Measurements from ENCODE around the gene ZNF747. TPM values are rescaled to one million over a fixed set of nuclear protein-coding genes. Genes with fewer than 3 reads are reported as not detected.
A peak's percentile ranks its signal among the peaks of the same experiment; 100 is the strongest.

The ZNF747 gene
- total RNA-seq, 2 donors from 2014 or later: 8.3 to 9.2 TPM

DNA sequence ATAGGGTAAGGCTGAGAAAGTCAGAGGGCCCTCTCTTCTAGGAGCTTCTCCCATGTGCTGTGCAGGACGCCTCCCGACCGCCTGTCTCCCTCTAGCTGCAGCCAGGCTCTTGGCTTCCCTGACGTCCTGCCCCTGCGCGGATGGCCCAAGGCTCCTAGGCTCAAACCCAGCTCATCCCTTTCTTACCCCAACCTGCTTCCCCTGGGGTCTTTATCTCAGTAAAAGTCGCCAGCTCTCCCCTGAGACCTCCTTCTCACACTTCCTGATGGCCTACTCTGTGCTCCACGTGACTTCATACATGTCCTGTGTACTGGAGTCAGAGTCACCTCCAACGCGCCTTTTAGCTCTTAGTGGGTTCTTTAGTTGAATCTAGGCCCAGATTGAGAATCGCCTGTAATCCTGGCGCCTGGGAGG, 1.1 kb upstream of the ZNF747 start:
- H3K27me3 Mint-ChIP-seq (ENCODE audit: low read depth): no peaks in the 10 kb centered on the region
- peak overlapping the region; percentile 95 to 99 for H3K4me3 Mint-ChIP-seq
- H3K9me3 Mint-ChIP-seq: no peaks in the 10 kb centered on the region
- ATAC-seq (replicated peaks in 1 of 2) (peak; percentile 74 to 78), DNase-seq (peak; percentile 75 to 77)
- peak overlapping the region; percentile 98 for H3K27ac Mint-ChIP-seq
- H3K4me1 Mint-ChIP-seq (ENCODE audit: low read depth): peaks cover 49% of the 10 kb centered on the region
- peaks cover 6 to 19% of the 10 kb centered on the region in 2 donors for H3K36me3 Mint-ChIP-seq (ENCODE audit: insufficient read depth in 2 of 2)

- no peak for DNase-seq
- H3K9me3 Mint-ChIP-seq: no peaks in the 10 kb centered on the region
- peaks cover 6 to 19% of the 10 kb centered on the region in 2 donors for H3K36me3 Mint-ChIP-seq (ENCODE audit: insufficient read depth in 2 of 2)
- peak; percentile 16 to 21 for ATAC-seq (replicated peaks in 1 of 2)
- H3K4me3 Mint-ChIP-seq: peak overlapping the region; percentile 95 to 99
- H3K4me1 Mint-ChIP-seq (ENCODE audit: low read depth): peaks cover 54% of the 10 kb centered on the region
- peak overlapping the region; percentile 98 for H3K27ac Mint-ChIP-seq
- H3K27me3 Mint-ChIP-seq (ENCODE audit: low read depth): no peaks in the 10 kb centered on the region
Observed at GRCh38 chr16:30535106-30535776, 583 bp upstream of the ZNF747 start.

GRCh38 chr16:30533748-30534367, 800 bp downstream of the ZNF747 start:
- Mint-ChIP-seq H3K9me3 (no peaks in the 10 kb centered on the region), H3K27me3 (ENCODE audit: low read depth) (no peaks in the 10 kb centered on the region), H3K36me3 (ENCODE audit: insufficient read depth in 2 of 2) (peaks cover 6 to 17% of the 10 kb centered on the region in 2 donors), H3K4me3 (peak overlapping the region; percentile 95 to 99), H3K4me1 (ENCODE audit: low read depth) (peaks cover 63% of the 10 kb centered on the region), H3K27ac (peak overlapping the region; percentile 94)
- DNase-seq (no peak), ATAC-seq (replicated peaks in 1 of 2) (peak in 1 of 2 donors; percentile 3)

DNA sequence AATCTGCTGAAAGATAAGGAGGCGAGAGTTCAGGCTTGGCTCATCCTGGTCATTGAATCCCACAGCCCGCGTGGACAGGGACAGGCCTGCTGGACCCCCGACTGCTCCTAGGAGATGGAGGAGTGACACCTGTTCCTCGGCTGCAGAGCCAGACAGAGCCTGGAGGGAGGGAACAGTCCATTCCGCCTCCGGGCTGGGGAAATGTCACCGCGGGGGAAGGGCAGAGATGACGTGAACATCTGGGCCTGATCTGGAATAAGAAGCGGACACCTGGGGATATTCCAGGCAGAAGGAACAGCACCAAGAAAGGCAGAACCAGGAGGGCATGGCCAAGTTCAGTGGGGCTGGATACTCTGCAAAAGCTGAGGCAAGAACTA, 1.5 kb downstream of the ZNF747 start:
- no peak for ATAC-seq (replicated peaks in 1 of 2)
- H3K27ac Mint-ChIP-seq: peak overlapping the region; percentile 90
- no peaks in the 10 kb centered on the region for H3K9me3 Mint-ChIP-seq
- no peaks in the 10 kb centered on the region for H3K27me3 Mint-ChIP-seq (ENCODE audit: low read depth)
- no peak for DNase-seq
- H3K36me3 Mint-ChIP-seq (ENCODE audit: insufficient read depth in 2 of 2): peaks cover 6 to 17% of the 10 kb centered on the region in 2 donors
- H3K4me3 Mint-ChIP-seq: peak overlapping the region; percentile 81 to 99
- peaks cover 59% of the 10 kb centered on the region for H3K4me1 Mint-ChIP-seq (ENCODE audit: low read depth)

DNA sequence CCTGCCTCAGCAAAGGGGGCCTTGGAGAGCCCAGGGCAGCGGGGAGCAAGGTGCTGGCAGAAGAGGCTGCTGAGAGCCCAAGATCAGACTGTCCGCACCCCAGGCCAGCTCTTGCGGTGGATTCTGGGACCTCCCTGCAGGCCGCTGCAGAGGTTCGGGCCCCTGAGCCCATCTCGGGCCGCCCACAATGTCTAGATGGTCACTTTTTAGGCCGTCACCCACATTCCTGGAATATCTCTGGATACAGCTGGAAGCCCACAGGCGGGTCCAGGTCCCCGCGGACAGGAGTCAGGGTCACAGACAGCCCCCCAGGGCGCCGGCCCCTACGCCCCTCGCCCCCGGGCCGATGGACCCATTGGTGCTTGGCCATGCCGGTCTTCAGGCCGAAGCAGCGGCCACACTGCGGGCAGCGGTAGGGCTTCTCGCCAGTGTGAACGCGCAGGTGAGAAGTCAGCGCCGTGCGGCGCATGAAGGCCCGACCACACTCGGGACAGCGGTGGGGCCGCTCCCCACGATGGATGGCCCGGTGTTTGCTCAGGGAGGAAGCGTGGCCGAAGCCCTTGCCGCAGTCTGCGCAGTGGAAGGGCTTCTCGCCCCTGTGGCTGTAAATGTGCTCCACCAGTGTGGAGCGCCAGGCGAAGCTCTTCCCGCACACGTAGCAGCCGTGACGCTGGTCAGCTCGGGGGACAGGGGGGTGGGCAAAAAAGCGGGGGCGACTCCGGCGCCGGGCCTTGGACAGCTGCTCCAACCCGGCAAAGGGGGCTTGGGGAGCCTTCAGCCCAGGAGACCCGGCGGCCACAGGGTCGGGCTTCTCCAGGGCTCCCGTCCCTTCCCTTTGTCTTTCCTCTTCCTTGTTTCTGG, 2.1 kb downstream of the ZNF747 start:
- Mint-ChIP-seq H3K4me3 (peak overlapping the region; percentile 81 to 99), H3K27me3 (ENCODE audit: low read depth) (no peaks in the 10 kb centered on the region), H3K9me3 (no peaks in the 10 kb centered on the region), H3K36me3 (ENCODE audit: insufficient read depth in 2 of 2) (peaks cover 6 to 17% of the 10 kb centered on the region in 2 donors), H3K27ac (peak overlapping the region; percentile 90), H3K4me1 (ENCODE audit: low read depth) (peaks cover 59% of the 10 kb centered on the region)
- ATAC-seq (replicated peaks in 1 of 2) (no peak), DNase-seq (no peak)

DNA sequence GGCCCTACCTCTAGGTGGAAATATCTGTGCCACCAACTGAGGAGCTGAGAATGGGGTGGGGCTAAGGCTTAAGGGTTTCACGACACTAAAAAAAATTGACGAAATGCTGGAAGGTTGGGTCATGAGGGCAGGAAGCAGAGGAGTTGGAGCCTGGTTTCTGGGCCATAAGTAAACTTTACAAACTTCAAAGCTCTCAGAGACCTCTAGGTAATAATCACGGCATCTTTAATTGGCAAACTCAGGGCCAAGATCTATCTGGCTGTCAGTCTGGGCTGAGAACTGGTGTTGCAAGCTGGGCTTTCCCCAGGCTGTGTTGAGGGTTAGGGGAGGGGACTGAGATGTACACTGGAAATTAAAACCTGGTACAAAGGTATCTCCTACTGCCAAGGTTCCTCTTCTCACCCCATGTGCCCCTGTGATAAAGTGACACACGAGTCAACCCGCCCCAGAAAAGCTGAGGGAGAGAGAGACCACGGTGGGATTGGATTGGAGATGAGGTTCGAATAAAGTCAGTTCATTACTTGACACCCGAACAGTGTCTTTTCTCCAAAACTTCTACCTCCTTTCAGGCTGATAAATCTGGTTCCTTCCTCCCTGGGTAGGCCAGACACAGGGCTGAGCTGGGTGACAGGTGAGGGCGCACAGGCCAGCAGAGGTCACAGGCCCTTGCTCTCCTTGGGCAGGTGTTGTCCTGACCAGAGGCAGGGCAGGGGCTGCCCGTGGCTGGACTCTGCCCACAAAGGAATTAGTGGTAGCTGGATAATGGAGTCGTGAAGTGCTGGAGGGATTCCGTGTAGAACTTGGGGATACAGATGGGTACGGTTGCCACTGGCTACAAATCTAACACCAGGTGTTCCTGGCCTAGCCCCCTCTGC, 4.3 kb downstream of the ZNF747 start:
- Mint-ChIP-seq H3K27ac (peak overlapping the region; percentile 67), H3K36me3 (ENCODE audit: insufficient read depth in 2 of 2) (peaks cover 4 to 13% of the 10 kb centered on the region in 2 donors), H3K9me3 (no peaks in the 10 kb centered on the region), H3K4me3 (peak overlapping the region in 1 of 2 donors; percentile 27), H3K4me1 (ENCODE audit: low read depth) (peaks cover 43% of the 10 kb centered on the region), H3K27me3 (ENCODE audit: low read depth) (no peaks in the 10 kb centered on the region)
- ATAC-seq (replicated peaks in 1 of 2) (no peak), DNase-seq (no peak)

DNA sequence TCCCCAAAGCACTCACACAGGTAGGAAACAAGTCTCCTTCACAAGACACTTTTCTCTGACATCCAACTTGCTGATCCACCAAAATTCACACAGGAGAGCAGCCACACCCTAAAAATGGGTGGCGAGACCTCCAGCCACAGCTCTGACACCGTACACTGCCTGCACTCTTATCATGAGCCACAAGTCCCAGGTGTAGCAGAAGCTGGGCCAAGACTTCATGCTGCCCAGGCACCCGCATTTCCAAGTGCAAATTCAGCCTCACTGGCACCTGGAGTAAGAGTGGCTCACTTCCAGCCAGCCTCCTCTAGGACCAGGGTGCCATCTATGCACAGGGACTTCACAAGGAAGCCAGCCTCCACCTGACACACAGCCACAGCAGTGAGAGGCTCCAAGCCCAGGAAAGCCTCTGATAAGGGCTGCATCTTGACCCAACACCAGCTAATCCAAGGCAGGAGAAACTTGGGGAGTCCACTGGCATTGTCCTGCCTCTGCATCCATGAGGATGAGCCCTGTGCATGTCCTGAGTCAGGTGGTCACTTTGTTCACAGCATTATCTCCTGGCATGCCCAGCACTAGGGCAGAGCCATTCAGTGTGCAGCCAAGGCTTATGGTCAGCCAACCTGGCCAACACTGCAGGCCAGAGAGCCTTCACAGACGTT, 5.7 kb downstream of the ZNF747 start:
- Mint-ChIP-seq H3K27me3 (ENCODE audit: low read depth) (no peaks in the 10 kb centered on the region), H3K9me3 (no peaks in the 10 kb centered on the region), H3K4me3 (no peak overlapping the region), H3K36me3 (ENCODE audit: insufficient read depth in 2 of 2) (peaks cover 0 to 8% of the 10 kb centered on the region in 2 donors), H3K27ac (peak overlapping the region; percentile 7), H3K4me1 (ENCODE audit: low read depth) (peaks cover 54% of the 10 kb centered on the region)
- DNase-seq: no peak
- ATAC-seq (replicated peaks in 1 of 2): no peak

- no peaks in the 10 kb centered on the region for H3K9me3 Mint-ChIP-seq
- no peaks in the 10 kb centered on the region for H3K27me3 Mint-ChIP-seq (ENCODE audit: low read depth)
- H3K36me3 Mint-ChIP-seq (ENCODE audit: insufficient read depth in 2 of 2): peaks cover 0 to 5% of the 10 kb centered on the region in 2 donors
- peak overlapping the region; percentile 22 for H3K27ac Mint-ChIP-seq
- ATAC-seq (replicated peaks in 1 of 2) (no peak), DNase-seq (no peak)
- peak overlapping the region; percentile 78 to 86 for H3K4me3 Mint-ChIP-seq
- H3K4me1 Mint-ChIP-seq (ENCODE audit: low read depth): peaks cover 52% of the 10 kb centered on the region
Observed at GRCh38 chr16:30527635-30528178, 7.0 kb downstream of the ZNF747 start.

- Mint-ChIP-seq H3K27ac (peak overlapping the region; percentile 22), H3K27me3 (ENCODE audit: low read depth) (no peaks in the 10 kb centered on the region), H3K4me3 (peak overlapping the region; percentile 78 to 86), H3K36me3 (ENCODE audit: insufficient read depth in 2 of 2) (peaks cover 2 to 8% of the 10 kb centered on the region in 2 donors), H3K4me1 (ENCODE audit: low read depth) (peaks cover 52% of the 10 kb centered on the region), H3K9me3 (no peaks in the 10 kb centered on the region)
- DNase-seq (peak; percentile 95 to 97), ATAC-seq (replicated peaks in 1 of 2) (peak; percentile 81 to 82)
Observed at GRCh38 chr16:30526823-30527634, 7.6 kb downstream of the ZNF747 start.

- peak within 1 kb of the TSS; percentile 22 for H3K27ac Mint-ChIP-seq
- peaks cover 50% of the 10 kb centered on the region for H3K4me1 Mint-ChIP-seq (ENCODE audit: low read depth)
- ATAC-seq (replicated peaks in 1 of 2) (peak; percentile 45 to 56), DNase-seq (peak in 1 of 2 donors; percentile 52)
- H3K9me3 Mint-ChIP-seq: no peaks in the 10 kb centered on the region
- H3K36me3 Mint-ChIP-seq (ENCODE audit: insufficient read depth in 2 of 2): peaks cover 2 to 5% of the 10 kb centered on the region in 2 donors
- H3K27me3 Mint-ChIP-seq (ENCODE audit: low read depth): no peaks in the 10 kb centered on the region
- H3K4me3 Mint-ChIP-seq: peak within 1 kb of the TSS; percentile 80 to 86
Observed at GRCh38 chr16:30526137-30526822, 8.4 kb downstream of the ZNF747 start, which contains the start of gene ZNF768. Gene ZNF768 (minus strand): TSS chr16:30526566. CDS start chr16:30526413, 153 bp downstream.

- ATAC-seq (replicated peaks in 1 of 2): no peak
- no peak for DNase-seq
- Mint-ChIP-seq H3K36me3 (ENCODE audit: insufficient read depth in 2 of 2) (peaks cover 2 to 4% of the 10 kb centered on the region in 2 donors), H3K4me1 (ENCODE audit: low read depth) (peaks cover 45% of the 10 kb centered on the region), H3K27me3 (ENCODE audit: low read depth) (no peaks in the 10 kb centered on the region), H3K27ac (no peak overlapping the region), H3K4me3 (peak overlapping the region; percentile 80 to 83), H3K9me3 (no peaks in the 10 kb centered on the region)
Observed at GRCh38 chr16:30525844-30526136, 8.9 kb downstream of the ZNF747 start.
